ENCODE measurements around the gene APOB.

The APOB gene

DNA sequence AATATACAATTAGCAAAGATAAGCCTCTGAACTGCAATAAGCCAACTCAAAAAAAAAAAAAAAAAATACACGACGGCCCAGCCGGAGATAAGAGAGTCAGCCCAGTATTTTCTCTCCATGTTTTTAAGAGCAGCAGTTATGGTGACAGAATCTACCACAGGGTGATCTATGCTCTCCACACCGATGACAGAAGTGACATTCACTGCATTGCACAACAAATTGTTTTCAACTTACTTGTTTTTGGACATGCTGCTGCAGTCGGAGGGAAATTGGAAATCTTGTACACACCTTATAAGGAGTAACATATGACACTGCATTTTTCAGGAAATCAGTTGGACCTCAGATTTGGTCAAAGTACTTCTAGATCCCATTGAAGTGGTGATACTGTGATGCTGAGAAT lies 23.3 kb upstream of the APOB start:
- no peak overlapping the region for H3K9ac ChIP-seq (ENCODE audit: low read length)
- H3K36me3 ChIP-seq (ENCODE audit: insufficient read depth, low read length) = no peaks in the 10 kb centered on the region
- no peaks in the 10 kb centered on the region for H4K20me1 ChIP-seq (ENCODE audit: insufficient read depth, low read length)
- H3F3A ChIP-seq (ENCODE audit: insufficient read depth, low read length) = no peaks in the 10 kb centered on the region
- no peaks in the 10 kb centered on the region for H3K4me1 ChIP-seq (ENCODE audit: insufficient read depth, low read length, severe bottlenecking)
- no peak overlapping the region for H3K4me3 ChIP-seq (ENCODE audit: low read depth, low read length, poor library complexity, severe bottlenecking)
- no peaks in the 10 kb centered on the region for H3K9me3 ChIP-seq (ENCODE audit: low read length)
- TF ChIP-seq, protein P1, sequence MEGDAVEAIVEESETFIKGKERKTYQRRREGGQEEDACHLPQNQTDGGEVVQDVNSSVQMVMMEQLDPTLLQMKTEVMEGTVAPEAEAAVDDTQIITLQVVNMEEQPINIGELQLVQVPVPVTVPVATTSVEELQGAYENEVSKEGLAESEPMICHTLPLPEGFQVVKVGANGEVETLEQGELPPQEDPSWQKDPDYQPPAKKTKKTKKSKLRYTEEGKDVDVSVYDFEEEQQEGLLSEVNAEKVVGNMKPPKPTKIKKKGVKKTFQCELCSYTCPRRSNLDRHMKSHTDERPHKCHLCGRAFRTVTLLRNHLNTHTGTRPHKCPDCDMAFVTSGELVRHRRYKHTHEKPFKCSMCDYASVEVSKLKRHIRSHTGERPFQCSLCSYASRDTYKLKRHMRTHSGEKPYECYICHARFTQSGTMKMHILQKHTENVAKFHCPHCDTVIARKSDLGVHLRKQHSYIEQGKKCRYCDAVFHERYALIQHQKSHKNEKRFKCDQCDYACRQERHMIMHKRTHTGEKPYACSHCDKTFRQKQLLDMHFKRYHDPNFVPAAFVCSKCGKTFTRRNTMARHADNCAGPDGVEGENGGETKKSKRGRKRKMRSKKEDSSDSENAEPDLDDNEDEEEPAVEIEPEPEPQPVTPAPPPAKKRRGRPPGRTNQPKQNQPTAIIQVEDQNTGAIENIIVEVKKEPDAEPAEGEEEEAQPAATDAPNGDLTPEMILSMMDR (IDR thresholded peaks at IDR 0.05; ENCODE audit: low read length) = no peak
- no peak for TF ChIP-seq EZH2 (IDR thresholded peaks at IDR 0.05; ENCODE audit: borderline replicate concordance, low read length)
- no peaks in the 10 kb centered on the region for H3K9me2 ChIP-seq (ENCODE audit: low read depth, low read length)
- H3K4me2 ChIP-seq (ENCODE audit: low read length) = no peak overlapping the region
- H3K27me3 ChIP-seq (ENCODE audit: insufficient read depth, low read length) = no peaks in the 10 kb centered on the region
- no peak overlapping the region for H3K27ac ChIP-seq (ENCODE audit: low read depth, low read length, poor library complexity, severe bottlenecking)
- no peak overlapping the region for H2AFZ ChIP-seq (ENCODE audit: low read length)
- no peaks in the 10 kb centered on the region for H3K79me2 ChIP-seq (ENCODE audit: insufficient read depth, low read length)

DNA sequence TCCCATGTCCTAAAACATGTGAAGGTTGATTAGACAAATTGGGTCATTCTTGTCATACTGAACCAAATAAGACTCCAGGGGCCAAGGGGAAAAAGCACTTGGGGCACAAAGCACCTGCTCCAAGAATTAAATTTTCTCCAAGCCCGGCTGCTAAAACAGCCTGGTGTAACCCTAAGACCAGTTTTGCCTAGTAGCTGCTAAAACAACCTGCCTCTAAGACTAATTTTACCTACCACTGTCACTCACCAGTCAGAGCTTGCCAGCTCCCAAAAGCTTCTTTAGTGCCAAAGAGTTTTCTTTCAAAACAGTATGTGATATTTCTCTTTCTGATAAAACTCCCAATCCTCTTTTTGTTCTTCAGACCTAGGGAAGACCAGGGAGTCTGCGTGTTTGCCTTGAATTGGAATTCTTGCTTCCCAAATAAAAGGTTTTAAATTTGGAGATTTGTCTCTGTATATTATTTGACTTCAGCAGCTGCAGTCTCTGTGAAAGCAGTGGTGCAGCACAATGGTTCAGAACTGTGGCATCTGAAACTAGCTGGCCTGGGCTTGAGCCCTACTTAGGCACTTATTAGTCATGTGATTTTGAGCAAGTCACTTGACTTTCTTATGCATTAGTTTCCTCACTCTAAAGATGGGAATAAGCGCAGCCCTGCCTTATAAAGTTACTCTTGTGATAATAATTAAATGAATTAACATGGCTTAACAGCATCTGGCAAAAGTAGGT lies 16.2 kb upstream of the APOB start:
- Histone ChIP-seq H3K9ac (ENCODE audit: low read length) (no peak overlapping the region), H3F3A (ENCODE audit: insufficient read depth, low read length) (no peaks in the 10 kb centered on the region), H3K9me3 (ENCODE audit: low read length) (no peaks in the 10 kb centered on the region), H3K27ac (ENCODE audit: low read depth, low read length, poor library complexity, severe bottlenecking) (no peak overlapping the region), H3K36me3 (ENCODE audit: insufficient read depth, low read length) (no peaks in the 10 kb centered on the region), H3K4me1 (ENCODE audit: insufficient read depth, low read length, severe bottlenecking) (no peaks in the 10 kb centered on the region), H3K79me2 (ENCODE audit: insufficient read depth, low read length) (no peaks in the 10 kb centered on the region), H4K20me1 (ENCODE audit: insufficient read depth, low read length) (no peaks in the 10 kb centered on the region), H2AFZ (ENCODE audit: low read length) (no peak overlapping the region), H3K4me3 (ENCODE audit: low read depth, low read length, poor library complexity, severe bottlenecking) (no peak overlapping the region), H3K4me2 (ENCODE audit: low read length) (no peak overlapping the region), H3K27me3 (ENCODE audit: insufficient read depth, low read length) (no peaks in the 10 kb centered on the region), H3K9me2 (ENCODE audit: low read depth, low read length) (no peaks in the 10 kb centered on the region)
- TF ChIP-seq, protein P1 (IDR thresholded peaks at IDR 0.05; ENCODE audit: low read length) = no peak

DNA sequence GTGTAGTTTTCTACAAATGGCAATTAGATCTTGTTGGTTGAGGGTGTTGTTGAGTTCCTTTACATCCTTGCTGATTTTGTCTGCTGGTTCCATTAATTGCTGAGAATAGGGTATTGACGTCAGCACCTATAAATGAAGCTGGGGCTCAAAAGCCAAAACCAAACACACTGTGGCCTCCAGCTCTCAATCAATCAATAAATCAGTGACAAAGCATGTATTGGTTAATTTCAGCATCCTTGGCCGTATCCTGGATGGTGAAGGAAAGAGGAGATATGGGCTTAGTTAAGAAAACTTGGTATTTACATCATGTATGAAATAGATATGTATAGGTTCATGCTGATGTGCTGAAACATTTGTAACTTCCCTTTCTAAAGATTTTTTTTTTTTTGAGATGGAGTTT lies 13.2 kb upstream of the APOB start:
- no peaks in the 10 kb centered on the region for H4K20me1 ChIP-seq (ENCODE audit: insufficient read depth, low read length)
- no peak overlapping the region for H3K27ac ChIP-seq (ENCODE audit: low read depth, low read length, poor library complexity, severe bottlenecking)
- no peaks in the 10 kb centered on the region for H3F3A ChIP-seq (ENCODE audit: insufficient read depth, low read length)
- no peaks in the 10 kb centered on the region for H3K4me1 ChIP-seq (ENCODE audit: insufficient read depth, low read length, severe bottlenecking)
- no peaks in the 10 kb centered on the region for H3K79me2 ChIP-seq (ENCODE audit: insufficient read depth, low read length)
- no peak overlapping the region for H3K4me3 ChIP-seq (ENCODE audit: low read depth, low read length, poor library complexity, severe bottlenecking)
- H3K4me2 ChIP-seq (ENCODE audit: low read length) = no peak overlapping the region
- H3K9me3 ChIP-seq (ENCODE audit: low read length) = no peaks in the 10 kb centered on the region
- H3K36me3 ChIP-seq (ENCODE audit: insufficient read depth, low read length) = no peaks in the 10 kb centered on the region
- H3K9ac ChIP-seq (ENCODE audit: low read length) = no peak overlapping the region
- TF ChIP-seq EZH2 (IDR thresholded peaks at IDR 0.05; ENCODE audit: borderline replicate concordance, low read length) = no peak
- TF ChIP-seq, protein P1 (IDR thresholded peaks at IDR 0.05; ENCODE audit: low read length) = no peak
- no peaks in the 10 kb centered on the region for H3K9me2 ChIP-seq (ENCODE audit: low read depth, low read length)
- no peak overlapping the region for H2AFZ ChIP-seq (ENCODE audit: low read length)
- no peaks in the 10 kb centered on the region for H3K27me3 ChIP-seq (ENCODE audit: insufficient read depth, low read length)

All from OCI-LY1 (cell line).